ENCODE measurements around the gene TMX2.
A peak's percentile ranks its signal among the peaks of the same experiment; 100 is the strongest.
"Not testable (repeated sequence)": the region's sequence is repeated elsewhere in the genome, so short reads cannot be mapped to it uniquely, and the experiment has no call there.

Gene TMX2

DNA sequence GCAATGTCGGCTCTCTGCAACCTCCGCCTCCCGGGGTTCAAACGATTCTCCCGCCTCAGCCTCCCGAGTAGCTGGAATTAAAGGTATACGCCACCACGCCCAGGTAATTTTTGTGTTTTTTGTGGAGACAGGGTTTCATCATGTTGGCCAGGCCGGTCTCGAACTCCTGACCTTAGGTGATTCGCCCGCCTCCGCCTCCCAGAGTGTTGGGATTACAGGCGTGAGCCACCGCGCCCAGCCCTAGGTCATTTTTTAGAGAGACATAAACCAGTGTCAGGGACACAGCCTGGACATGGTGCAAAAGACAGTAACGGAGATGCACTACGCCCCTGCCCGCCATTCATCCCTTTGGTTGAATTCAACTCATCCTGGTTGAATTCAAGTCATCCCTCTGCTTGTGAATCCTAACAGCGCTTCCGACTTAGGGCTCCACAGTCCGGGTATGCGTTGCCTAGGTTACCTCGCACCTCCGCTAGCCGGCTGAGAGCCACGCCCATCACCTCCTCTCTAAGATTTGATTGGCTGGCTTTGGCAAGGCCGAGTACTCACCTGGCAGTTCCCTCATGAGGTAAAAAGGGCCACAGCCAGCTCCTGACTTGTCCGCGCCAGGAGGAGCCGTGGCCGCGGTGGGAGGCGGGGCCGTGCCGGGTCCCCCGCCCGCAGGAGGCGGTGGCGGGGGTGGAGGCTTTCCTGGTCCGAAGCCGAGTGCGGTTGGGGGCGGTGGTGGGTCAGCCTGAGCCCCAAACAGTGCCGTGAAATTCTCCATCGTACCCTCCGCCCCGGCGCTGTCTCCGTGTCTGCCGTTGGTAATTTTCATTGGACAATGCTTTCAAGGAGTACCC is 758 bp upstream of the TMX2 start, which contains the start of gene MED19:
MED19 (minus strand) TSS at position 802 of the 842 bp plus-strand sequence; CDS start at position 766, 36 bp downstream.
- peak; percentile 25 for DNase-seq (ENCODE audit: low read depth)
- H3K4me3 ChIP-seq (ENCODE audit: low read depth, low read length): peak within 1 kb of the TSS; percentile 100

- peak overlapping the region; percentile 100 for H3K4me3 ChIP-seq (ENCODE audit: low read depth, low read length)
- DNase-seq (ENCODE audit: low read depth): no peak
Observed at GRCh38 chr11:57713835-57714234, 1.4 kb downstream of the TMX2 start.

DNA sequence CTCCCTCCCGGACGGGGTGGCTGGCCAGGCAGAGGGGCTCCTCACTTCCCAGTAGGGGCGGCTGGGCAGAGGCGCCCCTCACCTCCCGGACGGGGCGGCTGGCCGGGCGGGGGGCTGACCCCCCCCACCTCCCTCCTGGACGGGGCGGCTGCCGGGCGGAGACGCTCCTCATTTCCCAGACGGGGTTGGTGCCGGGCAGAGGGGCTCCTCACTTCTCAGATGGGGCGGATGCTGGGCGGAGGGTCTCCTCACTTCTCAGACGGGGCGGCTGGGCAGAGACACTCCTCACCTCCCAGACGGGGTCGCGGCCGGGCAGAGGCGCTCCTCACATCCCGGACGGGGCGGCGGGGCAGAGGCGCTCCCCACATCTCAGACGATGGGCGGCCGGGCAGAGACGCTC is 4.3 kb downstream of the TMX2 start:
- not testable (repeated sequence) for H3K4me3 ChIP-seq (ENCODE audit: low read depth, low read length); DNase-seq (ENCODE audit: low read depth)

DNA sequence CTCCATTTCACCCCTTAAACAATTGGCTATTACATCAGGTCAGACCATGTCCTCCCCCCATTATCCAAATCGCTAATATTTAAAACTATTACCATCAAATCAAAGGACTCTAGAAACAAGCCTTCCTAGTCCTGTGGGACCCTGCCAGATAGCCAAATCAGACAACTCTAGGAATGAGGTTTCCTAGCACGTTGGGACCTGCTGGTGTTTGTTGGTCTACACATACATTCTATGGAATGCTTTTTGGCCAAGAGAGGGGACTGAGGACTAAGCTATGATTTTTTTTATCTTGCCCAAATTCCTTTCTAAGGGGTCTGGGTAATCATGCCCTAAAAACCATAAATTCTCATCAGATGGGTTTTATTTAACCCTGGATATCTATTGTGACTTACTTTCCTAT is 14.8 kb downstream of the TMX2 start:
- H3K4me3 ChIP-seq (ENCODE audit: low read depth, low read length): no peak overlapping the region
- no peak for DNase-seq (ENCODE audit: low read depth)

GRCh38 chr11:57728829-57729228 is 16.4 kb downstream of the TMX2 start:
- no peak overlapping the region for H3K4me3 ChIP-seq (ENCODE audit: low read depth, low read length)
- no peak for DNase-seq (ENCODE audit: low read depth)

- no peak for DNase-seq (ENCODE audit: low read depth)
- no peak overlapping the region for H3K4me3 ChIP-seq (ENCODE audit: low read depth, low read length)
Observed at GRCh38 chr11:57729479-57729878, 17.1 kb downstream of the TMX2 start.

GRCh38 chr11:57732661-57733060 is 20.3 kb downstream of the TMX2 start:
- no peak for DNase-seq (ENCODE audit: low read depth)
- H3K4me3 ChIP-seq (ENCODE audit: low read depth, low read length): no peak overlapping the region

- DNase-seq (ENCODE audit: low read depth): no peak
- no peak overlapping the region for H3K4me3 ChIP-seq (ENCODE audit: low read depth, low read length)
Observed at GRCh38 chr11:57735619-57736298, 23.4 kb downstream of the TMX2 start.

- peak within 1 kb of the TSS; percentile 98 for H3K4me3 ChIP-seq (ENCODE audit: low read depth, low read length)
- peak; percentile 95 for DNase-seq (ENCODE audit: low read depth)
Observed at GRCh38 chr11:57741132-57742086, 29.0 kb downstream of the TMX2 start, which contains the start of gene SELENOH. TSS of gene SELENOH (plus strand) at chr11:57741491. CDS start at chr11:57741596, 105 bp downstream.

DNA sequence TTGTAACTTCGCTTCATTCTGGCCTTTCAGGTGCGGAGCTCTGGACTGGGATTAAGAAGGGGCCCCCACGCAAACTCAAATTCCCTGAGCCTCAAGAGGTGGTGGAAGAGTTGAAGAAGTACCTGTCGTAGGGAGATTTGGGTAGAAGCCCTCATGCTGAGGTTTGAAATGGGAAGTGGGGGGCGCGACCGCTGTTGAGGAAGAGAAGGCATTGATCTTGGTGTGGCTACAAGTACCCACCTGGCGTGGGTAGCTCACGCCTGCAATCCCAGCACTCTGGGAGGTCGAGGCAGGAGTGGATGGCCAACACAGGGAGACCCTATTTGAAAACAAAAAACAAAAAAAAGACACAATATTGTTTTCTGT is 29.7 kb downstream of the TMX2 start:
- no peak for DNase-seq (ENCODE audit: low read depth)
- peak overlapping the region; percentile 98 for H3K4me3 ChIP-seq (ENCODE audit: low read depth, low read length)

DNA sequence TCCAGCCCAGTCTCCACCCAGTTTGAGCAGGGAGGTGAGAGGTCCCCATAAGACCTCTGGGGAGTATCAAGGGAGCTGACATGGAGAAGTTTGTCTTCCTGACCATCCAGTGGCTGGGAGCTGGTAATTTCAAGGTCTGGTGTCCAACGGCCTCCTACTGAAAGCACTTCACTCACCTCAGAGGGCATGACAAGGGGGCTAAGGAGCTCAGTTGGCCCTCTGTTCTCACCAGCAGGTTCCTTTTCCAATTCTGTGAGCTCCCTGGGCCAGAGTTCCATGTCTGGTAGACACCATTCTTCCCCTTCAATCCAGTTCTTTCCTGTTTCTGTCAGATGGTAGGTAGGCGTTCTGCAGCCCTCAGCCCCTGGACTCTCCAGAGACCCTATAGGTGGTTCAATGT is 32.0 kb downstream of the TMX2 start:
- no peak for DNase-seq (ENCODE audit: low read depth)
- no peak overlapping the region for H3K4me3 ChIP-seq (ENCODE audit: low read depth, low read length)

GRCh38 chr11:57745206-57745605 is 32.8 kb downstream of the TMX2 start:
- H3K4me3 ChIP-seq (ENCODE audit: low read depth, low read length): no peak overlapping the region
- no peak for DNase-seq (ENCODE audit: low read depth)

DNA sequence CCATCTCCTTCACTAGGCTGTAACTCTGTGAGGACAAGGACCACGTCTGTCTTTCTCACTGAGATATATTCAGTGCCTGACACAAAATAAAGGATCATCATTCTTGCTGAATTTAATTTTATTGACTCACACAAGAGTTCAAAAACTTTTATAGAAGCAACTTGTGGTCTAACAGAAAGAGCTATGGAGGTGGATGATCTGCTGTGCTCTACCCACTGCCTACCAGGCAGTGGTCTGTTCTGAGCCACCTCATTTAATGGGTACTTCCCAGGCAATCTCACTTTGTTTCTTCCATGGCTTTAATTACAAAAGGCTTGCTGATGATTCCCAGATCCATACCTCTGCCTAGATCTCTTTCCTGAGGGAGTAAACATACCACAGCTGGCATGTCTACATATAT is 34.5 kb downstream of the TMX2 start:
- no peak overlapping the region for H3K4me3 ChIP-seq (ENCODE audit: low read depth, low read length)
- no peak for DNase-seq (ENCODE audit: low read depth)

DNA sequence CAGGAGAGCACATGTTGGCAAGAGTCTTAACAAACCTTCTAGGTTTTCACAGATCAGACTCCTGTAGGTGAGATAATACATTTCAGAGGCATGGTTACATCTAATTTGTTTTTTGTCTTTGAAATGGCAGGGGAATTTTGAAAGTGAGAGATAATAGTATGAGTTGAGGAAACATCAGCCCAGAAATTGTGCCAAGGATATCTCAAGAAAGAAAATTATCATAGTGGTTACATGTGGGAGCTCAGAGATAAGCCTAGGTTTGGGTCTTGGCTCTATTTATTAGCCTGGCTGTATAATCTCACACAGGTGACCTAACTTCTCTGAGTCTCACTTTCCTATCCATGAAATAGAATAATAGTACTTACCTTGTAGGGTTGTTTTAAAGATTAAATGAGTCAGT is 38.8 kb downstream of the TMX2 start:
- no peak overlapping the region for H3K4me3 ChIP-seq (ENCODE audit: low read depth, low read length)
- no peak for DNase-seq (ENCODE audit: low read depth)

GRCh38 chr11:57751676-57752253 is 39.4 kb downstream of the TMX2 start, which contains the start of gene BTBD18:
TSS of gene BTBD18 (minus strand) at chr11:57751819. CDS start at chr11:57751188, 631 bp downstream.
- no peak within 1 kb of the TSS for H3K4me3 ChIP-seq (ENCODE audit: low read depth, low read length)
- no peak for DNase-seq (ENCODE audit: low read depth)

GRCh38 chr11:57752954-57753353 is 40.6 kb downstream of the TMX2 start:
- DNase-seq (ENCODE audit: low read depth): no peak
- H3K4me3 ChIP-seq (ENCODE audit: low read depth, low read length): no peak overlapping the region

DNA sequence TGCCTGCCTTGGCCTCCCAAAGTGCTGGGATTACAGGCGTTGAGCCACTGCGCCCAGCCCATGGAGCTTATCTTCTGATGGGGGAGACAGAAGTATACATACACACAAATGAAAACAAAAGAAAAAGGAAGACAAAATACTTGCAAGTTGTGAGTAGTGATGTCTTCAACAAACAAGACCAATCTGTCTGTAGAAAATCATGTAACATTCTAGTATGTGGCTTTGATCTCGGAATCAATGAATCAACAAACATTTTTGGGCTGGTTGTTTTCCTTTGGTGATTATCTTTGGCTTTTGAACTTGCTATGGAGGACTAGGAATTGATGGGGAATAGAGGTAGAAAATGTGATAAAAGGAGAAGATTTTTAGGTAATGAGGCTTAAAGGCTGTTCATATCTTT is 45.8 kb downstream of the TMX2 start:
- no peak overlapping the region for H3K4me3 ChIP-seq (ENCODE audit: low read depth, low read length)
- no peak for DNase-seq (ENCODE audit: low read depth)

DNA sequence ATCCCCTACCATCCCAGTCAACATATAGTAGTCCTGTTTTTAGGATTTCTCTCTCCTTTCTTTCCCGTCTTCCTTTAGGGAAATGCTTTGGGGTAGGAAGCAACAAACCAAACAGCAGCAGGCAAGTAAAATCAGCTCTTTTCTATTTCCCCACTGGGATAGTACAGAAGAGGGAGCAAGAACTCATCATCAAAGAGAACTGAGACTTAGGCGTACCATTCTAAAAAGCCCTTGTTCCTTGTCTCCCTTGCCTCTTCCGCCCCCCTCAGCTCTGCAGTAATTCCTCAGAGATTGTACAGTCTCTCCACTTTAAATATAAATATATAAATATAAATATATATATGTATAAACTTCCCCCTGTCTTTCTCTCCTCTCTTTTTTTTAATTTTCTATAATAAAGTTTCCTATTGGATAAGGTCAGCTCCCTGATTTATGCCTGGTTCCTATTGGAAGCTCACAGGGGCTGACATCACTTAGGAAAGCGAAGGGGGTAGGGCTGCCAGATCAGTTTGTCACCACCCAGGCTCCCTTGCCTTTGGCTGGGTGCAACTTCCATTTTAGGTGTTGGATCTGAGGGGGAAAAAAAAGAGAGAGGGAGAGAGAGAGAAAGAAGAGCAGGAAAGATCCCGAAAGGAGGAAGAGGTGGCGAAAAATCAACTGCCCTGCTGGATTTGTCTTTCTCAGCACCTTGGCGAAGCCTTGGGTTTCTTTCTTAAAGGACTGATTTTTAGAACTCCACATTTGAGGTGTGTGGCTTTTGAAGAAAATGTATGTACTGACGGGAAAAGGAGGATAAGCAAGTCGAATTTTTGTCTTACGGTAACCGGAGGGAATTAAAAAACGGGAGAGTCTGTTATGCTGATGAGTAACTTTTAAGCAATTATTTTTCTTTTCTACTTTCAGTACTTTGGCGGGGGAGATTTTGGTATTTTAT is 49.2 kb downstream of the TMX2 start, which contains the start of gene CTNND1:
CTNND1 (plus strand) TSS at position 502 of the 934 bp plus-strand sequence. CDS start 29,677 bp downstream, outside the sequence.
- DNase-seq (ENCODE audit: low read depth): peak; percentile 91
- H3K4me3 ChIP-seq (ENCODE audit: low read depth, low read length): peak within 1 kb of the TSS; percentile 73
